Stomach (tissue), 4 donors: ENCODE measurements around the gene SH3GL1.

ENCODE experiments used
- CTCF ChIP-seq, 7 experiments: fragments of 450-650 bp in 4 of 7; fragments of 200-600 bp in 3 of 7; sonication (generic) in 3 of 7; IDR thresholded peaks; one replicate each; pipeline ENCODE4 v1.5.1; 2016 to 2019; ENCODE audit warnings: antibody characterized with exemption in 7 of 7, control low read depth in 2 of 7, mild to moderate bottlenecking in 1 of 7
- POLR2AphosphoS5 ChIP-seq, 3 donors: sonication (generic); formaldehyde crosslinking; IDR thresholded peaks; one replicate each; pipeline ENCODE4 v1.6.1; 2016; ENCODE audit warnings: antibody characterized with exemption in 3 of 3

GRCh38 chr19:4376991-4377781 is 23.2 kb downstream of the SH3GL1 start:
- no peak for TF ChIP-seq CTCF (IDR thresholded peaks at IDR 0.05)
- TF ChIP-seq POLR2AphosphoS5 (IDR thresholded peaks at IDR 0.05), result peak in 1 of 3 donors; percentile 25
